Ishikawa (cell line): ENCODE data around the gene PIAS3.

Experiments used
- CREB1 ChIP-seq: IDR thresholded peaks from 2 replicates; pipeline ENCODE4 v1.6.1; 2012; ENCODE audit warnings: low read depth
- EGR1 ChIP-seq: IDR thresholded peaks from 2 replicates; pipeline ENCODE4 v1.6.1; 2012
- EP300 ChIP-seq: IDR thresholded peaks from 2 replicates; pipeline ENCODE4 v1.6.1; 2012; ENCODE audit warnings: borderline replicate concordance
- FOXM1 ChIP-seq: IDR thresholded peaks from 2 replicates; pipeline ENCODE4 v1.6.1; 2012; ENCODE audit warnings: low read depth, borderline replicate concordance
- NFIC ChIP-seq: IDR thresholded peaks from 2 replicates; pipeline ENCODE4 v1.6.1; 2012
- RAD21 ChIP-seq: IDR thresholded peaks from 2 replicates; pipeline ENCODE4 v1.6.1; 2012; ENCODE audit warnings: low read depth
- TAF1 ChIP-seq: IDR thresholded peaks from 2 replicates; pipeline ENCODE4 v1.6.1; 2012; ENCODE audit warnings: low read depth, mild to moderate bottlenecking
- TCF12 ChIP-seq: IDR thresholded peaks from 2 replicates; pipeline ENCODE4 v1.6.1; 2012; ENCODE audit warnings: low read depth
- TEAD4 ChIP-seq: IDR thresholded peaks from 2 replicates; pipeline ENCODE4 v1.6.1; 2012
- YY1 ChIP-seq: IDR thresholded peaks from 2 replicates; pipeline ENCODE4 v1.6.1; 2012; ENCODE audit warnings: low read depth
- ZBTB7A ChIP-seq: IDR thresholded peaks from 2 replicates; pipeline ENCODE4 v1.6.1; 2012; ENCODE audit warnings: low read depth
- TF ChIP-seq, protein P1 (sequence below): IDR thresholded peaks from 2 replicates; pipeline ENCODE4 v1.6.1; 2012
- TF ChIP-seq, protein P2 (sequence below): IDR thresholded peaks from 2 replicates; pipeline ENCODE4 v1.6.1; 2012; ENCODE audit warnings: low read depth, mild to moderate bottlenecking
- TF ChIP-seq, protein P3 (sequence below): IDR thresholded peaks from 2 replicates; pipeline ENCODE4 v1.6.1; 2012

PIAS3 gene

DNA sequence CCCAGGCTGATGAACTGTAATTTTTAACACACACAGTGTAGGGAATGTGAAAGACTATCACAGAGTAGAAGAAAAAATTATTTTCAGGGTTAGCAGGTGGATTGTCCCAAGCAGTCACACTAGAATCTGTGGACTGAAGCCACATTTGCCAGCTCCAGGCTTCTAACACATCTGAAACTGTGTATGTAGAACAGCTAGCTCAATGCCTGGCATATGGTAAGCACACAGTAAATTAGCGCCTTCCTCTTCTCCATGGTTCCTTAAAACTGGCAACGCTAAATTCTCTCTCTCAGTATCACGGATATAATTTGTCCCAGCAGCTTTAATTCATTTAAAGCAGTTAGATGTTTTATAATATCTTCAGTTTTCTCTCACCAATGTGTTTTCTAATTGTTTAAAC, 15.8 kb downstream of the PIAS3 start:
- TF ChIP-seq, protein P1, sequence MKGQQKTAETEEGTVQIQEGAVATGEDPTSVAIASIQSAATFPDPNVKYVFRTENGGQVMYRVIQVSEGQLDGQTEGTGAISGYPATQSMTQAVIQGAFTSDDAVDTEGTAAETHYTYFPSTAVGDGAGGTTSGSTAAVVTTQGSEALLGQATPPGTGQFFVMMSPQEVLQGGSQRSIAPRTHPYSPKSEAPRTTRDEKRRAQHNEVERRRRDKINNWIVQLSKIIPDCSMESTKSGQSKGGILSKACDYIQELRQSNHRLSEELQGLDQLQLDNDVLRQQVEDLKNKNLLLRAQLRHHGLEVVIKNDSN: no peak
- no peak for TF ChIP-seq TAF1
- no peak for TF ChIP-seq TEAD4
- no peak for TF ChIP-seq TCF12
- no peak for TF ChIP-seq RAD21
- no peak for TF ChIP-seq CREB1
- no peak for TF ChIP-seq ZBTB7A
- no peak for TF ChIP-seq FOXM1
- TF ChIP-seq EP300: no peak
- TF ChIP-seq, protein P2, sequence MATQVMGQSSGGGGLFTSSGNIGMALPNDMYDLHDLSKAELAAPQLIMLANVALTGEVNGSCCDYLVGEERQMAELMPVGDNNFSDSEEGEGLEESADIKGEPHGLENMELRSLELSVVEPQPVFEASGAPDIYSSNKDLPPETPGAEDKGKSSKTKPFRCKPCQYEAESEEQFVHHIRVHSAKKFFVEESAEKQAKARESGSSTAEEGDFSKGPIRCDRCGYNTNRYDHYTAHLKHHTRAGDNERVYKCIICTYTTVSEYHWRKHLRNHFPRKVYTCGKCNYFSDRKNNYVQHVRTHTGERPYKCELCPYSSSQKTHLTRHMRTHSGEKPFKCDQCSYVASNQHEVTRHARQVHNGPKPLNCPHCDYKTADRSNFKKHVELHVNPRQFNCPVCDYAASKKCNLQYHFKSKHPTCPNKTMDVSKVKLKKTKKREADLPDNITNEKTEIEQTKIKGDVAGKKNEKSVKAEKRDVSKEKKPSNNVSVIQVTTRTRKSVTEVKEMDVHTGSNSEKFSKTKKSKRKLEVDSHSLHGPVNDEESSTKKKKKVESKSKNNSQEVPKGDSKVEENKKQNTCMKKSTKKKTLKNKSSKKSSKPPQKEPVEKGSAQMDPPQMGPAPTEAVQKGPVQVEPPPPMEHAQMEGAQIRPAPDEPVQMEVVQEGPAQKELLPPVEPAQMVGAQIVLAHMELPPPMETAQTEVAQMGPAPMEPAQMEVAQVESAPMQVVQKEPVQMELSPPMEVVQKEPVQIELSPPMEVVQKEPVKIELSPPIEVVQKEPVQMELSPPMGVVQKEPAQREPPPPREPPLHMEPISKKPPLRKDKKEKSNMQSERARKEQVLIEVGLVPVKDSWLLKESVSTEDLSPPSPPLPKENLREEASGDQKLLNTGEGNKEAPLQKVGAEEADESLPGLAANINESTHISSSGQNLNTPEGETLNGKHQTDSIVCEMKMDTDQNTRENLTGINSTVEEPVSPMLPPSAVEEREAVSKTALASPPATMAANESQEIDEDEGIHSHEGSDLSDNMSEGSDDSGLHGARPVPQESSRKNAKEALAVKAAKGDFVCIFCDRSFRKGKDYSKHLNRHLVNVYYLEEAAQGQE: no peak
- TF ChIP-seq, protein P3, sequence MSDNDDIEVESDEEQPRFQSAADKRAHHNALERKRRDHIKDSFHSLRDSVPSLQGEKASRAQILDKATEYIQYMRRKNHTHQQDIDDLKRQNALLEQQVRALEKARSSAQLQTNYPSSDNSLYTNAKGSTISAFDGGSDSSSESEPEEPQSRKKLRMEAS: no peak
- no peak for TF ChIP-seq YY1

DNA sequence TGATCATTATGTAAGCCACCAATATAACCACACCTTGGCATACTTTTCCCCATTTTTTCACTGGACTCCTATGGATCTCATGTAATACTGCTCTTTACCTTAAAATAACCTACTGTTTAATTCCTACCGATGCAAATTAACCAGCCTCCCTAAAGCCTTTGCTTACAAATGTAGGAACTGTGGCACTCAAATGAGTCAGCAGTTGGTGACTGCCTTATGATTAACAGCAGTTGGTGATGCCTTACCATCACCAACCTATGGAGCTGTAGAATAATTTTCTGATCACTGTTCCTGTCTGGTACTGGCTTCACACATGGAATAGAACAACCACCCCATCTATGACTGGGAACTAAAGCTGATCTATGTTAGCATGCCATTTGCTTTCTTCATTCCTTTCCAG, 21.2 kb downstream of the PIAS3 start:
- TF ChIP-seq RAD21: no peak
- no peak for TF ChIP-seq NFIC
- no peak for TF ChIP-seq CREB1
- TF ChIP-seq, protein P3: no peak
- TF ChIP-seq TCF12: no peak
- TF ChIP-seq, protein P1: no peak
- TF ChIP-seq, protein P2: no peak
- no peak for TF ChIP-seq YY1
- no peak for TF ChIP-seq TEAD4

DNA sequence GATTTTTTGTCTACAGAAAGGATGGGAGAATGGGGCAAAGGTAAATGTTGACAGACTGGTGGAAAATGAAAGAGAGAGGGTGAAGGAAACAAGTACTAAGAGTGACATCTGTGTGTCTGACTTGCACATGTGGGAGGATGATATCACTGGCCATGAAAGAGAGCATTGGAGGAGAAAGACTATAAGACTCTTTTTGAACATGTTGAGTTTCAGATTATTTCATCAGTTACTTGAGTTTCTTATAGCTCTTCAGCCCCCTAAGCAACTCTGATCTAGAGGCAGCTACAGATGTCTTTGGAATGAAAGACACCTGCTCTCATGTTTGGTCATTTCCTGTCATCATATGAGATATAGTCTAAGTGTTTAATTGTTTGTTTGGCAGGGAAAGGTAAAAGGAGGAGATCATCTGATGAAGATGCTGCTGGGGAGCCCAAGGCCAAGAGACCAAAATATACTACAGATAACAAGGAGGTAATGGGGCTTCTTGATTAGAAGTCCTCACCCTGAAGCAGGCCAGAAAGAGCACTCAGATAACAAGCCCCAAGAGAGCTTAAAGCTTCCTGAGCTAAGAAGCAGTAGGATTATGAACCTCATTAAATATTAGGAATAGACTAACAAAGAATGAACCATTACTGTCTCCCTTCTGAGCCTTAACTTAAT, 30.4 kb downstream of the PIAS3 start:
- TF ChIP-seq ZBTB7A: no peak
- TF ChIP-seq TCF12: no peak
- TF ChIP-seq TEAD4: no peak
- TF ChIP-seq RAD21: no peak
- no peak for TF ChIP-seq FOXM1
- TF ChIP-seq TAF1: no peak
- TF ChIP-seq, protein P3: no peak
- no peak for TF ChIP-seq EGR1

DNA sequence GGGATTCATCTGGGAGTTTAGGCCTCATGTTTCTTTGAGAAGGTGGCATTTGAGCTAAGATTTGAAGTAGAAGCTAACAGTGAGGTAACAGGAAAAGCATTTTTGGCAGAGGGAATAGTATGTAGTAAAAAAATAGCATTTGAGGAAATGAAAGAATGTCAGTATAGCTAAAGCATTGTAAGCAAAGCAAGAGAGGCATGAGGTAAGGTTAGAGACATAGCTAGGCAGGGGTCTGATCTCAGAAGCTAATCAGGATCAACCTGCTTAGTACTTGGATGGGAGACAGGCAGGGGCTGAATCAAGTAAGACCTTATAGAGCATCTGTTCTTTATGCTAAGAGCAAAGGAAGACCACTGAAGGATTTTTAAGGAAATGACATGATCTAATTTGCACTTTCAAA, 30.9 kb downstream of the PIAS3 start:
- TF ChIP-seq, protein P1: no peak
- no peak for TF ChIP-seq CREB1
- no peak for TF ChIP-seq FOXM1
- TF ChIP-seq, protein P3: no peak
- no peak for TF ChIP-seq ZBTB7A
- TF ChIP-seq EGR1: no peak
- TF ChIP-seq, protein P2: no peak
- no peak for TF ChIP-seq NFIC
